ENCODE data around the gene CEACAM16. TPM values are rescaled to one million over a fixed set of nuclear protein-coding genes. Genes with fewer than 3 reads are reported as not detected.

Gene CEACAM16
- total RNA-seq, 4 donors from 2014 or later, result not detected

DNA sequence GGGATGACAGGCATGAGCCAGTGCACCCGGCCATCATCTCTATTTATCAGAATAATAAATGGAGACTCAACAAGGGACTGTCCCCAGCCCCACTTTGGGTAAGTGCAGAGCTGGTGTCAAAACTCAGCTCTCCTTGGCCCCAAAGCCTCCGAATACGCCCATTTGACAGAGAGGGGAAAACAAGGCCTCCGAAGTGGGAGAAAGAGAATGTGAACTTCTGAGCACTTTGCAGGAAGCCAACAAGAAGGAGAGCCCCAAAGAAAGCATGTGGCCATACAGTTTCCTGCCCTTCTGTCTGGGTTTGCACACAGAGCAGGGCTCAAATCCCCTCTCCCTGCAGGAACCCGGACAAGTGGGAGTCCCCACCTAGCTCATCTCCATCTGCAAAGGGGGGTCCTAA, 1.6 kb downstream of the CEACAM16 start:
- TF ChIP-seq, protein P1, sequence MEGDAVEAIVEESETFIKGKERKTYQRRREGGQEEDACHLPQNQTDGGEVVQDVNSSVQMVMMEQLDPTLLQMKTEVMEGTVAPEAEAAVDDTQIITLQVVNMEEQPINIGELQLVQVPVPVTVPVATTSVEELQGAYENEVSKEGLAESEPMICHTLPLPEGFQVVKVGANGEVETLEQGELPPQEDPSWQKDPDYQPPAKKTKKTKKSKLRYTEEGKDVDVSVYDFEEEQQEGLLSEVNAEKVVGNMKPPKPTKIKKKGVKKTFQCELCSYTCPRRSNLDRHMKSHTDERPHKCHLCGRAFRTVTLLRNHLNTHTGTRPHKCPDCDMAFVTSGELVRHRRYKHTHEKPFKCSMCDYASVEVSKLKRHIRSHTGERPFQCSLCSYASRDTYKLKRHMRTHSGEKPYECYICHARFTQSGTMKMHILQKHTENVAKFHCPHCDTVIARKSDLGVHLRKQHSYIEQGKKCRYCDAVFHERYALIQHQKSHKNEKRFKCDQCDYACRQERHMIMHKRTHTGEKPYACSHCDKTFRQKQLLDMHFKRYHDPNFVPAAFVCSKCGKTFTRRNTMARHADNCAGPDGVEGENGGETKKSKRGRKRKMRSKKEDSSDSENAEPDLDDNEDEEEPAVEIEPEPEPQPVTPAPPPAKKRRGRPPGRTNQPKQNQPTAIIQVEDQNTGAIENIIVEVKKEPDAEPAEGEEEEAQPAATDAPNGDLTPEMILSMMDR (IDR thresholded peaks at IDR 0.05; ENCODE audit: low read depth), result no peak

- TF ChIP-seq, protein P1 (IDR thresholded peaks at IDR 0.05; ENCODE audit: low read depth), result no peak
Observed at GRCh38 chr19:44701228-44701627, 2.3 kb downstream of the CEACAM16 start.

GRCh38 chr19:44702551-44703176, 3.7 kb downstream of the CEACAM16 start:
- TF ChIP-seq, protein P1 (IDR thresholded peaks at IDR 0.05; ENCODE audit: low read depth), result no peak

DNA sequence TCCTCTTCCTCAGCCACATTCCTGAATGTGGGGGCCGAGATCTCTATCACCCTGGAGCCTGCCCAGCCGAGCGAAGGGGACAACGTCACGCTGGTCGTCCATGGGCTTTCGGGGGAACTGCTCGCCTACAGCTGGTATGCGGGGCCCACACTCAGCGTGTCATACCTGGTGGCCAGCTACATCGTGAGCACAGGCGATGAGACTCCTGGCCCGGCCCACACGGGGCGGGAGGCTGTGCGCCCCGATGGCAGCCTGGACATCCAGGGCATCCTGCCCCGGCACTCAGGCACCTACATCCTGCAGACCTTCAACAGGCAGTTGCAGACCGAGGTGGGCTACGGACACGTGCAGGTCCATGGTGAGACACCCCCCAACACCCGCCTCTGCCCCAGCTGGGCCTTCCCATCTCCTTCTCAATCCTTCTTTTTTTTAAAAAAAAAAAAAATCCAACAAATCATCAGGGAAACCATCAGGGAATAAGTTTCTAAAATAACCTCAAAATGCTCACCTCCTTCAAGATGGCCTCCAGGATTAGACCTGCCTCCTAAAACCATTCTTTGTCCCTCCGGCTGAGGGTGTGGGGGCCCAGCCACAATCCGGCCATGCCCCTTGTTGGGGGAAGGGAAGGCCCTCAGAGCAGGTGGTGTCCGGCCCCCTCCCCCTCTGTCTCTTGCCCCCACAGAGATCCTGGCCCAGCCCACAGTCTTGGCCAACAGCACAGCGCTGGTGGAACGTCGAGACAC, 4.6 kb downstream of the CEACAM16 start:
- TF ChIP-seq, protein P1 (IDR thresholded peaks at IDR 0.05; ENCODE audit: low read depth), result no peak

DNA sequence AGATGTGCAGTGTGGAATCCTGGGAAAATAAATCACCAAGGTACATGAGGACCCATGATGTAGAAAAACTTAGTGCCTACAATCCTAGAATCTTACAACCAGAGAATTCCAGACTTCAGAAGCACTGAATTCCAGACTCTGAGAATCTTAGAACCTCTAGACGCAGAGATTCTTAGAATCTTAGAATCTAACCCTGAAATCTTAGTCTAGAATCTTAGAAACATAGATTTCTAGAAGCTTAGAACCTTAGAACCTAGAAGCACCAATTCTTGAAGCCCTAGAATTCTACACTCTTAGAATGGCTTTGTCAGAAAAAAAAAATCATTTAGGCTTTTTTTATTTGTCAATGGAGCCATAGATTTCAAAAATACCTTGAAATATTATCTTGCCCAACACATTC, 6.0 kb downstream of the CEACAM16 start:
- TF ChIP-seq, protein P1 (IDR thresholded peaks at IDR 0.05; ENCODE audit: low read depth), result no peak

DNA sequence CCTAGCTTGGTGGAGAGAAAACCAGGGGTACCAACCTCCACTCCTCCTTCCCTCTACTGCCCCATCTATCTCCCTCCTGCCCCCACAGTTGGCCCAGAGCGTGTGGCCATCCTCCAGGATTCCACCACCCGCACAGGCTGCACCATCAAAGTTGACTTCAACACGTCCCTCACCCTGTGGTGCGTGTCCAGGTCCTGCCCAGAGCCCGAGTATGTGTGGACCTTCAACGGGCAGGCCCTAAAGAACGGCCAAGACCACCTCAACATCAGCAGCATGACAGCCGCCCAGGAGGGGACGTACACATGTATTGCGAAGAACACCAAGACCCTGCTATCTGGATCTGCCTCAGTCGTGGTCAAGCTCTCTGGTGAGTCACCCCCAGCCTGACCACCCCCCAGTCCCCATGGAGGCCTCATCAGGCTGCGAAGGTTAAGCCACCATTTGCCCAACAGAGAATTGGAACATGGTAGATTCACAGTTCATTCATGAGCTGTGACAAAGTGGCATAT, 6.6 kb downstream of the CEACAM16 start:
- TF ChIP-seq, protein P1 (IDR thresholded peaks at IDR 0.05; ENCODE audit: low read depth), result no peak

DNA sequence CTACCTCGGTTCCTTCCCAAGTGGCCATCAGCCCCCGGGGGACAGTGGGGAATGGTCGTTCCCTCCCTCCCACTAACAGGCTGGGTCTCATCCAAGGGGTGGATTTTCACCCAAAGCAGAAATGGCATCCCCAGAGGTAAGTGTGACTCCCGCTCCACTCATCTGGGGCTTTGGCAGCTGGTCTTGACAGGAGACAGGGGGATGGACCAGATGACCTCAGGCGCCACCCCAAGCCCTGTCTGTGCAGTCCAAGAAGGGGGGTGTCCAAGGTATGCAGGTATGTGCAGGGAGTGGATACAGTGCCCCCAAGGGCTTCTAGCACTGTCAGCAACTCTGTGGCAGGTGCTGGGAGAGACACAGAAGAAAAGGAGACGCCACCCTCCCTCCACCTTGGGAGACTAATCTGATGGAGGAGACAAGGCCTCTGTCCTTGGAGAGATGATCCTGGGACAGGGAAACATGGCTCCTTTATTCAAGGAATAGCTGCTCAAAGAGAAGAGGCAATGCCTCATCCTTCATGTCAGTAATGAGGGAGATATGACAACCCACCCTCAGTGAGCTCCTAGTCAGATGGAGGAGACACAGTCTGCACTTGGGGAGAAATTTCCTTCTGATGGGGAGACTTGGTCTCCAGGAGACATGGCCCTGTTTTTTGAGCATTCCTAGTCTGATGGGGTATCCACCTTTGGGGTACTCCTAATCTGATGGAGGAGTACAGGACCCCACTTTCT, 7.7 kb downstream of the CEACAM16 start:
- TF ChIP-seq, protein P1 (IDR thresholded peaks at IDR 0.05; ENCODE audit: low read depth), result no peak

All from subcutaneous adipose tissue (tissue), 4 donors.